T follicular helper cell (primary cell): ENCODE measurements around the gene MUC5AC.

Experiments
- DNase-seq: peaks from one replicate; pipeline ENCODE4 v3.0.0-alpha.2; 2020; ENCODE audit warnings: low read depth

MUC5AC gene

GRCh38 chr11:1196516-1197391 lies 39.0 kb downstream of the MUC5AC start:
- no peak for DNase-seq

GRCh38 chr11:1197431-1197885 lies 39.7 kb downstream of the MUC5AC start:
- no peak for DNase-seq

- DNase-seq, result no peak
Observed at GRCh38 chr11:1197886-1198560, 40.3 kb downstream of the MUC5AC start.

GRCh38 chr11:1198561-1199240 lies 40.9 kb downstream of the MUC5AC start:
- no peak for DNase-seq

- DNase-seq, result no peak
Observed at GRCh38 chr11:1199241-1199750, 41.5 kb downstream of the MUC5AC start.

- DNase-seq, result no peak
Observed at GRCh38 chr11:1199751-1200610, 42.2 kb downstream of the MUC5AC start.

- no peak for DNase-seq
Observed at GRCh38 chr11:1200611-1201191, 42.9 kb downstream of the MUC5AC start.

- no peak for DNase-seq
Observed at GRCh38 chr11:1201395-1202153, 43.8 kb downstream of the MUC5AC start.

- DNase-seq, result no peak
Observed at GRCh38 chr11:1202154-1202775, 44.5 kb downstream of the MUC5AC start.

GRCh38 chr11:1202776-1203504 lies 45.2 kb downstream of the MUC5AC start:
- peak; percentile 42 for DNase-seq

GRCh38 chr11:1203505-1204271 lies 45.9 kb downstream of the MUC5AC start:
- DNase-seq, result no peak

GRCh38 chr11:1204381-1205101 lies 46.8 kb downstream of the MUC5AC start:
- no peak for DNase-seq

GRCh38 chr11:1205121-1205986 lies 47.6 kb downstream of the MUC5AC start:
- DNase-seq, result no peak

- no peak for DNase-seq
Observed at GRCh38 chr11:1205987-1206331, 48.2 kb downstream of the MUC5AC start.

GRCh38 chr11:1206391-1207271 lies 48.9 kb downstream of the MUC5AC start:
- no peak for DNase-seq
